BLaER1 (cell line): ENCODE data around the gene OBI1.

Source experiments
- H3K27ac ChIP-seq: shearing (Covaris generic); formaldehyde crosslinking; 2 replicates; pipeline ENCODE4 v1.8.1; 2022
- H3K27me3 ChIP-seq: shearing (Covaris generic); formaldehyde crosslinking; 2 replicates; pipeline ENCODE4 v1.8.1; 2022
- H3K36me3 ChIP-seq: shearing (Covaris generic); formaldehyde crosslinking; 2 replicates; pipeline ENCODE4 v1.8.1; 2022
- H3K4me1 ChIP-seq: shearing (Covaris generic); formaldehyde crosslinking; 2 replicates; pipeline ENCODE4 v1.8.1; 2022
- H3K4me2 ChIP-seq: shearing (Covaris generic); formaldehyde crosslinking; 2 replicates; pipeline ENCODE4 v1.8.1; 2022
- H3K4me3 ChIP-seq: shearing (Covaris generic); formaldehyde crosslinking; 2 replicates; pipeline ENCODE4 v1.8.1; 2022
- H3K9ac ChIP-seq: shearing (Covaris generic); formaldehyde crosslinking; 2 replicates; pipeline ENCODE4 v1.8.1; 2022
- H3K9me3 ChIP-seq: shearing (Covaris generic); formaldehyde crosslinking; 2 replicates; pipeline ENCODE4 v1.8.1; 2022
- H4K20me1 ChIP-seq: shearing (Covaris generic); formaldehyde crosslinking; 2 replicates; pipeline ENCODE4 v1.8.1; 2022
- Cebpa-rat ChIP-seq: shearing (Covaris generic); IDR thresholded peaks from 2 replicates; pipeline ENCODE4 v1.8.1; 2022

The OBI1 gene

DNA sequence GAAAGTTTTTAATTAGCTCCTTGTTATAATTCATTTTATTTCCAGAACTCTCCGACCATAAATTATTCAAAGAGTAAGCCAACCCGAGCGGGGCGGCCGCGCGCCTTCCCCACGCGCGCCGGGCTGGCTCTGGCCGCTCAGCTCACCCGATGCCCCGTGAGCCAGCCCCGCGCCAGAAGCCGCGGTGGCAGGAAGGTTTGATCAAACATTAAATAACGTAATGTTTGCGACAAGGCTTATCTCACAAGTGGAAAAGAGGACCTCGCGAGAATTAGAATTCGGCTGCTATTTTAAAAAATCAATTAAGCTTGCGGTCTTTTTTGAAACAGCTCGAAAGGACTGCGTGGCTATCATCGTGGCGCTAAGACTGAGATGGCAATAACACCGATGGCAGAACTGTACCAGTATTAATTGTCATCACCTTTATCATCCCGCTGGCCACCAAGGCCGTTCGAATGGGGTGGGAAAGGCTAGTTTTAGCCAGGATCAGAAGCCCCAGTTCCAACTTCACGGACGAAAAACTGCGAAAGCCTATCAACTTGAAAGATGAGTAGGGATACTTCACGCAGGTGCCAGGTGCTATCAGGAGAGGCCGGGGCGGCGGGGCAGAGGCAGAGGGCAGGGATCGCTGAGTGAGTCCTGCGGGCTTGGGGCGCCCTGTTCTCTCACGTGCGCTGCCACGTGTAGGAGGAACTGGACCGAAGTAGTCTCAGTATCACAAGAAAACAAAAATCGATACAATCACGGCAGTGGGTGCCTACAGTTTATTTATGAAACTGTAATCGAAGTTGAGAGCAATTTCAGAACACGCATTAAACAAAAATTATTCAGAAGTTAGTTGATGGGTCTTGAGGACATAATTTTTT is 62.0 kb downstream of the OBI1 start:
- TF ChIP-seq Cebpa-rat = no peak
- no peak overlapping the region for H3K27ac ChIP-seq
- peaks cover 23% of the 10 kb centered on the region for H3K9me3 ChIP-seq
- peaks cover 96% of the 10 kb centered on the region for H4K20me1 ChIP-seq
- no peaks in the 10 kb centered on the region for H3K36me3 ChIP-seq
- H3K27me3 ChIP-seq = peaks cover 100% of the 10 kb centered on the region
- H3K4me1 ChIP-seq = peaks cover 7% of the 10 kb centered on the region
- H3K4me3 ChIP-seq = no peak overlapping the region
- no peak overlapping the region for H3K4me2 ChIP-seq
- H3K9ac ChIP-seq = no peak overlapping the region

DNA sequence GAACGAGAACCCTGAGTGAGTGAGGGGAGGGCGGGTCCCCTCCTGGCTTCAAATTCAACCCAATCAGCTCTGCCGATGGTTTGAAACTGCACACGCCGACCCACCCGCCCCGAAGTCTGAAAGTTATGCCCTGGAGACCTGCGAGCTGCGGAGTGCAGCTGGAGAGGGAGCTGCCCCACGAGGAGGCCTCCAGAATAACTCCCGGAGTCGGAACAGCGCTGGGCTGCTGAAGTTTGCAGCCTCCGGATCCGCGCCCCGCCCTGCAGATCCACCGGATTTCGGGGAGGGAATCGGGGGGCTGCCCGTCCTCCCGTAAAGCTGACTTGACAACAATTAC is 62.6 kb downstream of the OBI1 start:
- Histone ChIP-seq H3K27me3 (peaks cover 99% of the 10 kb centered on the region), H3K4me3 (no peak overlapping the region), H4K20me1 (peaks cover 90% of the 10 kb centered on the region), H3K27ac (no peak overlapping the region), H3K4me1 (peaks cover 2% of the 10 kb centered on the region), H3K9ac (no peak overlapping the region), H3K9me3 (peaks cover 23% of the 10 kb centered on the region), H3K4me2 (no peak overlapping the region), H3K36me3 (no peaks in the 10 kb centered on the region)
- TF ChIP-seq Cebpa-rat = no peak

DNA sequence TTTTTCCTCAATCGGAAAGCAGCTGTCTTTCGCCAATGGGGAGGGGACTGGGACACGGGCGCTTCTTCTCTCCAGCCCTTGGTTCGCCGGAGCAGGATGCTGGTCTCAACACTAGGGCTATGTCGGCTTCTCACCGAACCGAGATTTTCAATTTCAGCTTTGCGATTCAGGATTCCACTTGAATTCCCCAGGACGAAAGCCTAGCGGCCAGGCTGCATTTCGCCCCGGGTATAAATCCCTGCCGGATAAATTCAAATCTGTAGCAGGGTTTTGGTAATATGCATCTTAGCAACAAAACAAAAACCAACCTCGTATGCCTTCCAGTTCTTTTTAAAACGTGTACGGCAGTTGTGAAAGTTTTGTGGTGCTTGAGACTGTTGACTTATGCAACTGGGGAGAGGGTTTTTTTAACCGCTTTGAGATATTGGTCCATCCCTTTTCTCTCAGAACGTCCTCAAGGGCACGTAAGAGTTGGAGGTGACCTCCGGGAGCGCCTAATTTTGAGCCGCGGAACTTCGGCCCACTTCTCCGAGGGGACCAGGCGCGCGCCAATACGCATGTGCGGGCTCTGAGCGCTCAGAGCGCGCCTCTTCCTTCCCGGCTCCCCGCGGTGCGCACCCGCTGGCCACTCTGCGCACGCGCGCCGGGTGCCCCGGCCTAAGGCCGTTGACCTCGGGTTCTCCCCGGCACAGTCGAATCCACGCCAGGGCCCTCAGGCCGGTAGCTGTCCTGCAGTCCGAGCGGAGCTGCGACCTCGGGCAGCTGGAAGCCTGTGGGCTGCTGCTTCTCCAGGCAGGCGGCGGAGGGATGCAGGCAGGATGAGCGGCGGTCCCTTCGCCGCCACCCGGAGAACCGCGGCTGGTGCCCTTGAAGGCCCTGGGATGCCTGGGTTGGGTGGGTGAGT is 63.2 kb downstream of the OBI1 start:
- no peak for TF ChIP-seq Cebpa-rat
- no peak overlapping the region for H3K9ac ChIP-seq
- no peaks in the 10 kb centered on the region for H3K36me3 ChIP-seq
- no peak overlapping the region for H3K27ac ChIP-seq
- H3K27me3 ChIP-seq = peaks cover 97% of the 10 kb centered on the region
- peaks cover 84% of the 10 kb centered on the region for H4K20me1 ChIP-seq
- peaks cover 23% of the 10 kb centered on the region for H3K9me3 ChIP-seq
- 0 out of 2 replicates have a peak overlapping the region, but pooled peaks have one; percentile 26 for H3K4me3 ChIP-seq
- no peak overlapping the region for H3K4me2 ChIP-seq
- H3K4me1 ChIP-seq = no peaks in the 10 kb centered on the region

GRCh38 chr13:78594456-78594975 is 64.4 kb downstream of the OBI1 start:
- Histone ChIP-seq H3K9me3 (peaks cover 20% of the 10 kb centered on the region), H3K4me3 (no peak overlapping the region), H3K4me1 (no peaks in the 10 kb centered on the region), H3K36me3 (no peaks in the 10 kb centered on the region), H3K27ac (no peak overlapping the region), H3K9ac (no peak overlapping the region), H4K20me1 (peaks cover 72% of the 10 kb centered on the region), H3K27me3 (peaks cover 97% of the 10 kb centered on the region), H3K4me2 (no peak overlapping the region)
- TF ChIP-seq Cebpa-rat = no peak

- H3K4me1 ChIP-seq = no peaks in the 10 kb centered on the region
- H3K27me3 ChIP-seq = peaks cover 97% of the 10 kb centered on the region
- no peaks in the 10 kb centered on the region for H3K36me3 ChIP-seq
- TF ChIP-seq Cebpa-rat = no peak
- H3K9me3 ChIP-seq = peaks cover 20% of the 10 kb centered on the region
- H4K20me1 ChIP-seq = peaks cover 65% of the 10 kb centered on the region
- H3K4me3 ChIP-seq = no peak overlapping the region
- no peak overlapping the region for H3K9ac ChIP-seq
- H3K27ac ChIP-seq = no peak overlapping the region
- H3K4me2 ChIP-seq = no peak overlapping the region
These were observed 65.1 kb downstream of the OBI1 start for GRCh38 chr13:78593652-78594455.

- Histone ChIP-seq H3K9me3 (peaks cover 20% of the 10 kb centered on the region), H3K4me2 (no peak overlapping the region), H4K20me1 (peaks cover 58% of the 10 kb centered on the region), H3K36me3 (no peaks in the 10 kb centered on the region), H3K9ac (no peak overlapping the region), H3K4me1 (no peaks in the 10 kb centered on the region), H3K27me3 (peaks cover 97% of the 10 kb centered on the region), H3K4me3 (no peak overlapping the region), H3K27ac (no peak overlapping the region)
- no peak for TF ChIP-seq Cebpa-rat
These were observed 65.8 kb downstream of the OBI1 start for GRCh38 chr13:78593129-78593528.

DNA sequence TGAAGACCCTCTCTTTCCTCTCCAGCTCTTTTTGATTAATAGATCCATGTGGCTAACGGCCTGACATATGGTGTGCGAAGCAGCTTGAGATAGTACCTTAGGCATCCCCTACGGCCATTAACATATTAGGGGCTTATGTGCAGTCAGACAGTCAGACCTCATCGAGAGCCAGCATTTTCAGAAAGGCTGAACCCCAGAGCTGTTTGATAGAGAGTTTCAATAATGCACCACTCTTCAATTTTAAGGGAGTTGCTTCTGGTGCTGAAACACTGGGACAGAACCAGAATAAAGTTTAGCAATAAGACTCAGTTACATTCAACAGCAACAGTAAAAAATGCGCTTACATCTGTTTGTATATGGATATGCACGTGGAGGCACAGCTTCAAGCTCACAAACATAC is 66.4 kb downstream of the OBI1 start:
- peaks cover 52% of the 10 kb centered on the region for H4K20me1 ChIP-seq
- peaks cover 20% of the 10 kb centered on the region for H3K9me3 ChIP-seq
- H3K4me2 ChIP-seq = no peak overlapping the region
- no peak overlapping the region for H3K27ac ChIP-seq
- TF ChIP-seq Cebpa-rat = no peak
- peaks cover 97% of the 10 kb centered on the region for H3K27me3 ChIP-seq
- no peaks in the 10 kb centered on the region for H3K4me1 ChIP-seq
- H3K4me3 ChIP-seq = no peak overlapping the region
- H3K36me3 ChIP-seq = no peaks in the 10 kb centered on the region
- no peak overlapping the region for H3K9ac ChIP-seq

DNA sequence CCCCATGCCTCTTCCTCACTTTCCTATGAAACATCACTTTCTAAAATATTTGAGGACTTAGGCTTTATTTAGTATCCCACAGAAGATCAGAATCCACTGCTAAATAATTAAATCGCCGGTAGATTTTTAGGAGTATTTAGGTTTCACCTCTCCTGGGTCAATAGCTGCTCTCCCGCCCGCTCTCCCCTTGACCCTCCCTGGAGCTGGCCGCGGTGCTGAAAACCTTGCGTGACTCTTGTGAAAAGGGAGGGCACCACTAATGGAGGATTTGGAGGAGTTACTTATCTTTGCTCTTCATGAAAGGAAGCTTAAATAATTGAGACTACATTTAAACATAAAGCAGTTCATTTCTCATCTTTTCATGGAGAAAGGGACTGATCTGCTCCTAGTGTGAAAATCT is 69.7 kb downstream of the OBI1 start:
- no peak for TF ChIP-seq Cebpa-rat
- peaks cover 67% of the 10 kb centered on the region for H3K27me3 ChIP-seq
- H3K4me2 ChIP-seq = no peak overlapping the region

DNA sequence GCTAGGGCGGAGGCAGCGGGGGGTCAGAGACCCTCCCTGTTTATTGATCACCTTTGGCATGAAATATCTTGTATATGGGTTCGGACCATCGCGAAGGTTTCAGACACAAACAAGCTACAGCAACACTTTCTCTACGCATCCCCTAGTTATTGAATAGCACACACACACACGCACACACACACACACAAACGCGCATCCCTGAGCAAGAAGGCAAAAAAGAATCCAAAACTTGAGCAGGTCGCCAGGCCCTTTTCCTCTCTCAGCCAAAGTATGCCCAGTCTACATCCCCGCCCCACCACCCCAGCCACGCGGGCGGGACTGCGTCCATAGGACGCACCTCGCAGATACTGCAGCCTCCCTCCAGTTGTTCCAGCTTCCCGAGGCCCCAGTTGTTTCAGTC is 71.6 kb downstream of the OBI1 start:
- Histone ChIP-seq H4K20me1 (peaks cover 2% of the 10 kb centered on the region; the same call in 1 of the 2 replicates), H3K36me3 (no peaks in the 10 kb centered on the region), H3K27ac (no peak overlapping the region), H3K9ac (no peak overlapping the region), H3K4me3 (no peak overlapping the region), H3K27me3 (peaks cover 49% of the 10 kb centered on the region), H3K4me1 (no peaks in the 10 kb centered on the region), H3K9me3 (no peaks in the 10 kb centered on the region), H3K4me2 (no peak overlapping the region)
- TF ChIP-seq Cebpa-rat = no peak

More for the DNA sequence above, 69.7 kb downstream of the OBI1 start:
- H3K4me3 ChIP-seq = no peak overlapping the region
- no peak overlapping the region for H3K27ac ChIP-seq
- H3K4me1 ChIP-seq = no peaks in the 10 kb centered on the region
- no peak overlapping the region for H3K9ac ChIP-seq
- no peaks in the 10 kb centered on the region for H3K36me3 ChIP-seq
- peaks cover 19% of the 10 kb centered on the region for H4K20me1 ChIP-seq
- H3K9me3 ChIP-seq = no peaks in the 10 kb centered on the region
